ENCODE data around the gene IL17RD. TPM values are rescaled to one million over a fixed set of nuclear protein-coding genes. Genes with fewer than 3 reads are reported as not detected.

IL17RD gene
- 0.39 and 0.54 TPM in 2 replicates for total RNA-seq

DNA sequence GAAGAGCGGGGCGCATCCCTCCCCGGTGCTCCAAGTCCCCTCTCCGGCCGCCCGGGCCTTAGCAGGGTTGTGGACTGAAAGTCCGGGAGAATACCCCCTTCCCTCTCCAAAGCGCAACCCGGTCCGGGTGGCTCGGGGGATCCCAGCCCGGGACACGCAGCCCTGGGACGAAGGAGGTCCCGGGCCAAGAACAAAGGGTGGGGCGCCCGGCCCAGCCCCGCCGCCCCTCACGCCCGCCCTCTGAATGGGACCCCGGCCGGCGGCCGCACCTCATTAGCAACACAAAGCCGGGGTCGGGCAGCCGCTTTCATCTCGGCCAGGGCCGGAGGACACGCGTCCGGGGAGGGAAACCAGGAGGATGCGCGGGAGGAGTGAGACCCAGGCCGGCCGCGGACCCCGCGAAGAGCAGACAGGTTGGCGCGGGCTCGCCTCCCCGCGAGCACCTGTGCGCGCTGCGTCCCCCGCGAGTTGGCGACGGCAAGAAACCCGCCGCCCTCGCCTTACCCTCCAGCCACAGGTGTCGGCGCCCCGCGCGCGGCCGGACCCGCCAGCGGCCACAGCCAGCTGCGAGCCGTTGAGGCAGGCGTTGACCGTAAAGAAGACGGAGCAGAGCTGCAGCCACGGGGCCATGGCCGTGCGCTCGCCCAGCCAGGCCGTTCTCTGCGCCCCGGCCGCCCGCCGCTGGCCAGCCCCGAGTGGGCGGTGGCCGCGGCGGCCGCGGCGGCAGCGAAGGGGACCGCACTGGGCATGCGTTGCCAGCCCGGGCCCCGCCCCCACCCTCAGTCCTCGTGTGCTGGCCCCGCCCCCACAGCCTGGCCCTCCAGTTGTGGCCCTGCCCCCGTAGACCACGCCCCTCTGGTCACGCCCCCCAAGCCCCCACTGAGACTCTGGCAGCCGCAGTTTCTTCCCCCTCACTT, at the start of gene IL17RD:
IL17RD (minus strand) TSS at position 697 of the 917 bp plus-strand sequence; CDS start at position 630, 67 bp downstream.

GRCh38 chr3:57199895-57200297, 34.7 kb upstream of the IL17RD start, which contains the start of gene HESX1:
Gene HESX1, minus strand, starts transcription at chr3:57199978. Its CDS starts 60 bp downstream, at chr3:57199918.

DNA sequence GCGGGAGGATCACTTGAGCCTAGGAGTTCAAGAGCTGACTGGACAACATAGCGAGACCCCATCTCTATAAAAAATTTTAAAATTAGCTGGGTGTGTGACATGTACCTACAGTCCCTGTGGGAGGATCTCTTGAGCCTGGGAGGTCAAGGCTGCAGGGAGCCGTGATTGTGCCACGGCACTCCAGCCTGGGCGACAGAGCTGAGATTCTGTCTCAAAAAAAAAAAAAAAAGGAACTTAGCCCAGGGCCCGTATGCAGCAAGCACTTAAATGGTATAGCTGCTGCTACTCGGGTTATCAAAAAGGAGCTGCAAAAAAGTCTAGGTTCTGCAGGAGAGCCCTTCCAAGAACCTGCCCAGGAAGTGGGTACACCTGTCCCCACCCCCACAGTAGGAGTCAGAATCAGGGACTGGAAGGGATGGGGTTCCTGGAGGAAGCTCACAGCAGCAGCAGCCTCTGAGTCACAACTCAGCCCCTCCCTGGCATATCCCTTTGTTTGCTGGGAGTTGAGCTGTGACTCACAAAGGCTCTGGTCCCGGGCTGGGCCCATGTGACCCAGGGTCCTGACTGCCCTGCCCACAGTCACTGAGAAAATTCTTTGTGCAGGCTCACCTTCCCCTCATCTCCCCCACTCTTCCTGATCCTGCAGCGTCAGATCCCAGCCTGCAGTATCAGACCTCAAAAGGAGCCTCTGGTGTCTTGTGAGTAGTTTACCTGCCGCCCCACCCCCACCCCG, 104.9 kb downstream of the IL17RD start, which contains the start of gene SPATA12:
SPATA12 (plus strand) TSS at position 576 of the 733 bp plus-strand sequence. CDS start 13,031 bp downstream, outside the sequence.

Other genes starting within 250 kb of the IL17RD start
- gene SPATA12, start 104.7 kb downstream of the IL17RD start, total RNA-seq: not detected in 2 replicates
- gene HESX1, start 34.6 kb upstream of the IL17RD start, total RNA-seq: 0.22 and 0.39 TPM in 2 replicates
- gene APPL1, start 62.4 kb upstream of the IL17RD start, total RNA-seq: 42.0 and 51.1 TPM in 2 replicates
- gene ASB14, start 127.3 kb upstream of the IL17RD start, total RNA-seq: under 0.01 TPM in 1 of 2 replicates, not detected in the other